Upper lobe of right lung (tissue), 1 donor: Measurements from ENCODE around the gene SNCB. TPM values are rescaled to one million over a fixed set of nuclear protein-coding genes. Genes with fewer than 3 reads are reported as not detected.
"Not testable (repeated sequence)": the region's sequence is repeated elsewhere in the genome, so short reads cannot be mapped to it uniquely, and the experiment has no call there.

Experiments
- ATAC-seq: fragments of 200-7000 bp; cut with Tn5 transposase; one replicate; pipeline ENCODE4 v1.9.1; 2020; ENCODE audit warnings: mild to moderate bottlenecking, moderate library complexity
- DNase-seq: peaks from one replicate; pipeline ENCODE4 v3.0.0-alpha.2; 2020
- H3K27ac ChIP-seq: fragments of 200-600 bp; one replicate; pipeline ENCODE4 v1.8.0; 2022
- H3K27me3 ChIP-seq: fragments of 200-600 bp; one replicate; pipeline ENCODE4 v1.8.0; 2022; ENCODE audit warnings: mild to moderate bottlenecking
- H3K36me3 ChIP-seq: fragments of 200-600 bp; one replicate; pipeline ENCODE4 v1.8.0; 2022
- H3K4me1 ChIP-seq: fragments of 200-600 bp; one replicate; pipeline ENCODE4 v1.8.0; 2022
- H3K4me3 ChIP-seq: fragments of 200-600 bp; one replicate; pipeline ENCODE4 v1.8.0; 2022; ENCODE audit warnings: mild to moderate bottlenecking
- H3K9me3 ChIP-seq: fragments of 200-600 bp; one replicate; pipeline ENCODE4 v1.8.0; 2022
- CTCF ChIP-seq: fragments of 200-600 bp; IDR thresholded peaks from one replicate; pipeline ENCODE4 v1.8.0; 2022; ENCODE audit warnings: antibody characterized with exemption
- intact Hi-C: fragments of 100-400 bp; cut with DNase I; formaldehyde crosslinking; loops from one replicate; pipeline ENCODE4 v1.11.0; 2022
- total RNA-seq: library from RNA; stranded (reverse); fragmentation: NEBNext Ultra II Directional; extraction: Animal tissue kit (Norgen Biotek cat#: 25700); gene quantifications from one replicate; pipeline ENCODE4 v1.2.1, GENCODE V29; 2021
- donor health status: DM: no; HTN: yes; CAD: no; lungs with severe emphysema.

The SNCB gene
- total RNA-seq, 1 donor from 2014 or later = not detected

DNA sequence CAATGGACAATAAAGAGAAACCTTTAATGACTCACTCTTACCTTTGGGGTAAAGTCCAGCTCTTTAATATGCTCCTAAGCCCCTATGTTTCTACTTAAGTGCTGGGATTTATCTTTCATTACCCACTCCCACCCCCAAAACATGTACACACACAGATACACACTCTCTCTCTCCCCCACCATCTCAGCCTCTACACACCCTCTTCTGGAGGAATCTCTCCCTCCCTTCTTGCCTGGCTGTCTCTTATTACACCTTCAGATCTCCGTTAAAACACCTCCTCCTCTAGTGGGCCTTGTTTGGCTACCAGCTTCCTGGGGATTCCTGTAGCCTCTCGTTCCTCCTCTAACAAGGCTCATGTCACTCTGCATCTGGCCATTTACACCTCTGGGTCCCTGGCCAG, 27.2 kb downstream of the SNCB start:
- peaks cover 7% of the 10 kb centered on the region for H3K27me3 ChIP-seq
- DNase-seq = no peak
- H3K9me3 ChIP-seq = no peaks in the 10 kb centered on the region
- H3K36me3 ChIP-seq = no peaks in the 10 kb centered on the region
- no peak for ATAC-seq
- intact Hi-C loops = no loop called here
- H3K4me1 ChIP-seq = no peaks in the 10 kb centered on the region
- H3K4me3 ChIP-seq = no peak overlapping the region
- H3K27ac ChIP-seq = no peak overlapping the region
- no peak for TF ChIP-seq CTCF

GRCh38 chr5:176601901-176602482, 28.3 kb downstream of the SNCB start:
- intact Hi-C loops = no loop called here
- Histone ChIP-seq H3K4me1 (no peaks in the 10 kb centered on the region), H3K27ac (no peak overlapping the region), H3K27me3 (peaks cover 14% of the 10 kb centered on the region), H3K9me3 (no peaks in the 10 kb centered on the region), H3K36me3 (no peaks in the 10 kb centered on the region), H3K4me3 (no peak overlapping the region)
- DNase-seq = no peak
- no peak for TF ChIP-seq CTCF
- no peak for ATAC-seq

GRCh38 chr5:176599749-176600430, 30.4 kb downstream of the SNCB start:
- H3K9me3 ChIP-seq, intact Hi-C loops, H3K27ac ChIP-seq, H3K4me3 ChIP-seq, ATAC-seq, DNase-seq, H3K4me1 ChIP-seq, H3K36me3 ChIP-seq: not testable (repeated sequence)
- H3K27me3 ChIP-seq = peaks cover 24% of the 10 kb centered on the region

- Histone ChIP-seq H3K27ac (no peak overlapping the region), H3K36me3 (no peaks in the 10 kb centered on the region), H3K4me3 (no peak overlapping the region), H3K4me1 (no peaks in the 10 kb centered on the region), H3K27me3 (peaks cover 24% of the 10 kb centered on the region), H3K9me3 (no peaks in the 10 kb centered on the region)
- intact Hi-C loops = no loop called here
- DNase-seq (no peak), ATAC-seq (no peak)
- TF ChIP-seq CTCF = no peak
Measured at GRCh38 chr5:176597417-176598389, 32.6 kb downstream of the SNCB start.

- ATAC-seq (peak; percentile 68), DNase-seq (no peak)
- TF ChIP-seq CTCF = peak; percentile 6
- Histone ChIP-seq H3K36me3 (no peaks in the 10 kb centered on the region), H3K4me1 (no peaks in the 10 kb centered on the region), H3K27ac (no peak overlapping the region), H3K27me3 (peaks cover 24% of the 10 kb centered on the region), H3K4me3 (peak overlapping the region; percentile 33), H3K9me3 (no peaks in the 10 kb centered on the region)
- intact Hi-C loops = no loop called here
Measured at GRCh38 chr5:176596689-176597416, 33.5 kb downstream of the SNCB start.
